ENCODE measurements around the gene SEC62. TPM values are rescaled to one million over a fixed set of nuclear protein-coding genes. Genes with fewer than 3 reads are reported as not detected.

SEC62 gene
- total and polyA plus RNA-seq, 12 donors = 34.1 to 165 (median 77.7) TPM

DNA sequence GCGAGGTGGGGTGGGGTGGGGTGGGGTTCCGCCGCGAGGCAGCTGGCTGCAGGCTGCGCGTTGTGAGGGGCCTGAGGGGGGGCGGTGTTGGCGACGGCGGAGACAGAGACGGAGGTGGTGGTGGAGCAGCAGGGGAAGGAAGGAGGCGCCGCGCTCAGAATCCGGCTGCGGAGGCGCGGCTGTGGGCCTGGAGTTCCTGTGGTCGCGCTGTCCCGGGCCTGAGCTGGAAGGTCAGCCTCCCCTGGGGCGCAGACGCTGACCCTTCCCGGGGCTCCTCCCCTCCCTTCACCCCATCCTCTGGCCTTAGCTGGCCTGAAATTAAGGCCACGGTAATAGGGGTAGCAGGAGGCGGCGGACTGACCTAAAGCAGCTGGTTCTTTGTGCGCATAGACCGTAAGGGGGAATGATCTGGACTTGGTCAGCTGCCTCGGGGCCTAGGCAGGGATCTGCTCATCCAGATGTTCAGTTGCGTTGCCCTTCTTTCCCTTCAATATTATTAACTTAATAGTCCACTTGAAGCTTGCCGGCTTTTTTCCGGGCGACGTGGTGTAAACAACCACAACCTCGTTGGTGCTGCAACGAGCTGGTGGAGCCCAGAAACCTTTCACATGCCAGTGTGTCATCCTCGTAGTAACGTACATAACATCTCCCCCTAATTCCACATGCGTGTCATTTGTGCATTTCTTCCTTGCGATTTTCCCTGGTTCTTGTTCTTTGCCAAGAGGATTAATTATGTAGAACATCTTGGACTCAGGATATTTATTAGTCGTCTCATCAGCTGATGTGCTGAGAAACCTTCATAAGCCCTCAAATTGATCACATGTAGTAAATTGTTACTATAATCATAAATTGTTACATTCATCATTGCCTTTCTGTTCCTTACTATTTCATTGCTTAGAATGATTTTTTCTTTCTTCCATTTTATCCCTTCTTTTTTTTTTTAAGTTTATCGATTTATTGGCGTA, 626 bp downstream of the SEC62 start:
- DNase-seq (peak; percentile 54 to 63), ATAC-seq (peak; percentile 77 to 94 (median 83))
- peak overlapping the region; percentile 87 to 98 (median 96) for H3K27ac ChIP-seq
- peak overlapping the region; percentile 76 to 93 (median 84) for H3K4me3 ChIP-seq
- 4% methylated on average over 39 to 44 of the region's 44 CpGs for WGBS, 2 donors
- no peaks in the 10 kb centered on the region for H3K9me3 ChIP-seq
- intact Hi-C loops (cut with DNase I) = loop anchor here in 9 of 10 donors (1.0 to 10.0 kb wide), 11 partner anchors 35 to 1102 kb away; partner anchors contain the start of genes LRRC31 (in 3 of the 9), TERC (in 2 of the 9), ACTRT3 (in 1 of the 9) and GPR160 (in 1 of the 9)
- TF ChIP-seq, protein P1, sequence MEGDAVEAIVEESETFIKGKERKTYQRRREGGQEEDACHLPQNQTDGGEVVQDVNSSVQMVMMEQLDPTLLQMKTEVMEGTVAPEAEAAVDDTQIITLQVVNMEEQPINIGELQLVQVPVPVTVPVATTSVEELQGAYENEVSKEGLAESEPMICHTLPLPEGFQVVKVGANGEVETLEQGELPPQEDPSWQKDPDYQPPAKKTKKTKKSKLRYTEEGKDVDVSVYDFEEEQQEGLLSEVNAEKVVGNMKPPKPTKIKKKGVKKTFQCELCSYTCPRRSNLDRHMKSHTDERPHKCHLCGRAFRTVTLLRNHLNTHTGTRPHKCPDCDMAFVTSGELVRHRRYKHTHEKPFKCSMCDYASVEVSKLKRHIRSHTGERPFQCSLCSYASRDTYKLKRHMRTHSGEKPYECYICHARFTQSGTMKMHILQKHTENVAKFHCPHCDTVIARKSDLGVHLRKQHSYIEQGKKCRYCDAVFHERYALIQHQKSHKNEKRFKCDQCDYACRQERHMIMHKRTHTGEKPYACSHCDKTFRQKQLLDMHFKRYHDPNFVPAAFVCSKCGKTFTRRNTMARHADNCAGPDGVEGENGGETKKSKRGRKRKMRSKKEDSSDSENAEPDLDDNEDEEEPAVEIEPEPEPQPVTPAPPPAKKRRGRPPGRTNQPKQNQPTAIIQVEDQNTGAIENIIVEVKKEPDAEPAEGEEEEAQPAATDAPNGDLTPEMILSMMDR (IDR thresholded peaks at IDR 0.05) = no peak
- no peaks in the 10 kb centered on the region for H3K27me3 ChIP-seq
- H3K4me1 ChIP-seq = peaks cover 0 to 56% (median 50%) of the 10 kb centered on the region in 9 donors
- H3K36me3 ChIP-seq = peaks cover 0 to 21% (median 0%) of the 10 kb centered on the region in 9 donors

DNA sequence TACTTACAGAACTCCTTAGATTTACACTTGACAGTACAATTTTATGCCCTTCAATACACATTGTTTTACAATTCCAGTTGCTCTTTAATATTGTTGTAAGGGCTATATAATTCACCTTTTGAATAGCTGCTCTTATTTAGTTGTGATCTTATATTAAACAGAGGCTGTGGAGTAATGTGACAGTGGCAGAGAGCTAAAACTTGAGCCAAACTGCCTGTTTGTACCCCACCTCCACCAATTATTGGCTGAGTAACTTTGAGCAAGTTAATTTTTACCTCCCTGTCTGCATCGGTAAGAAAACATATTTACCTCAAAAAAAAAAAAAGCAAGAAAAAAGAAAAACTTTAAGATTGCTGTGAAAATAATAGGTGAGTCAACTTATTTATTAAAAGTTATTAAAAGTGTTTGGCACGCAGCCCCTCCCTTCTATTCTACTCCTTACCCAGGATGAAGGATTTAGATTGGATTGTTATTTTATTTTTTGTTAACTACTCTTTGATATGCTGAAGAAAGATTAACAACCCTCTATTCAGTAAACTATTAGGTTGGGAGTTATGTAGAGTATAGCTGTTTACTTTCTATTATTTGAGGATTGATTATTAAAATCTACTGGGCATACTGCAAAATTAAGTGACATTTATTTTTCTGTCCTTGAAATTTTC, 1.7 kb downstream of the SEC62 start:
- no peak for ATAC-seq
- no peaks in the 10 kb centered on the region for H3K27me3 ChIP-seq
- H3K9me3 ChIP-seq = no peaks in the 10 kb centered on the region
- H3K4me1 ChIP-seq = peaks cover 0 to 60% (median 56%) of the 10 kb centered on the region in 9 donors
- TF ChIP-seq, protein P1 (IDR thresholded peaks at IDR 0.05) = no peak
- H3K27ac ChIP-seq = peak overlapping the region in 2 of 10 donors; percentile 96 to 98
- DNase-seq = no peak
- peaks cover 0 to 25% (median 0%) of the 10 kb centered on the region in 9 donors for H3K36me3 ChIP-seq
- WGBS, 2 donors = 34 to 37% methylated on average over 2 of the region's 2 CpGs
- peak overlapping the region in 6 of 10 donors; percentile 80 to 93 (median 84) for H3K4me3 ChIP-seq
- intact Hi-C loops (cut with DNase I) = loop anchor here in 7 of 10 donors (5.0 to 10.0 kb wide), 7 partner anchors 34 to 1104 kb away; partner anchors contain the start of genes LRRC31 (in 3 of the 7), ACTRT3 (in 1 of the 7), GPR160 (in 1 of the 7) and MYNN (in 1 of the 7)

DNA sequence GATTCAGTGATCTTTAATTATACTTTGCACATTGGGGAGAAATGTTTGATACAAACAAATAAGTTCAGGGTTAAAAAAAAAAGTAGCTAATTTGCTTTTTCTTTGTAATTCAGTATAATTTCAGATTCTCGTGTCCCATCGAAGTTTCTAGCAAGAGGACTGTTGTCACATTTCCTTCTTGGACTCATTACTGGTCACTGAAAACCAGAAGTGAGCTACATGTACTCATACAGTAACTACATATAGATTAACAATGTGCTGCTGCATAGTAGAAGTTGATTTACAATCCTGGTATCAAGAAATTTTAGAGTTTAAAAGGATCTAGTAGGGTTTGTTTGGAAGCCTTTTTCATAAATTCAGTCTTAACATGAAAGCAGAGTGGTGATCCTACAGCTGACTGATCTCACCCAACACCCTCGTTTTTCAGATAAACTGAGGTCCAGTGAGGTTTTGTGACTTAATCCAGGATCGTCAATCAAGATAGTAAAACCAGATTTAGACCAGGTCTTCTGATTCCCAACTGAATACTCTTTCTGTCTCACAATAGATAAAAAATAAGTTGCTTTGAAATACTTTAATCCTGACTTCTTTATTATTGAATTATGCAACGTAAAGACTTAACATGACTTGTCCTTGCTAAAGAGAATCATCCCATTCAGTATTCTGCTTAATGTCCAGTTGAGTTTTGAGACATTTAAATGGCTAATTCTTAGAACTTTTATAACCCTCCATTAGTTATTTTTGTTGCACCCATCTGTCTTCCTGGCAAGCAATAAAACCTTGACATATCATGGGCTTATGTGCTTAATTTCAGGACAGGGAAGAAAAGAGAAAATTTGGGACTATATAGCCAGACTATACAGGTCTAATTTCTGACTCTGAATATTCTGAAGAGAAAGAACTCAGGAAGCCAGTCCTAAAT, 2.8 kb downstream of the SEC62 start:
- ATAC-seq (no peak), DNase-seq (no peak)
- H3K27me3 ChIP-seq = no peaks in the 10 kb centered on the region
- peak overlapping the region in 1 of 10 donors; percentile 85 for H3K4me3 ChIP-seq
- H3K4me1 ChIP-seq = peaks cover 0 to 70% (median 56%) of the 10 kb centered on the region in 9 donors
- H3K27ac ChIP-seq = no peak overlapping the region
- no peaks in the 10 kb centered on the region for H3K9me3 ChIP-seq
- peaks cover 0 to 35% (median 0%) of the 10 kb centered on the region in 9 donors for H3K36me3 ChIP-seq
- TF ChIP-seq, protein P1 (IDR thresholded peaks at IDR 0.05) = no peak
- intact Hi-C loops (cut with DNase I) = loop anchor here in 7 of 10 donors (5.0 to 10.0 kb wide), 8 partner anchors 33 to 1105 kb away; partner anchors contain the start of genes LRRC31 (in 3 of the 7), ACTRT3 (in 1 of the 7), GPR160 (in 1 of the 7) and MYNN (in 1 of the 7)
- WGBS, 2 donors = 48 to 53% methylated on average over 5 of the region's 5 CpGs
